Ecto neural progenitor cell (in vitro differentiated cells): ENCODE measurements around the gene TRIM38.
"Not testable (repeated sequence)": the region's sequence is repeated elsewhere in the genome, so short reads cannot be mapped to it uniquely, and the experiment has no call there.

ENCODE experiments used
- DNase-seq: peaks from one replicate; pipeline ENCODE4 v3.0.0-alpha.2; 2018; ENCODE audit warnings: low spot score

The TRIM38 gene

DNA sequence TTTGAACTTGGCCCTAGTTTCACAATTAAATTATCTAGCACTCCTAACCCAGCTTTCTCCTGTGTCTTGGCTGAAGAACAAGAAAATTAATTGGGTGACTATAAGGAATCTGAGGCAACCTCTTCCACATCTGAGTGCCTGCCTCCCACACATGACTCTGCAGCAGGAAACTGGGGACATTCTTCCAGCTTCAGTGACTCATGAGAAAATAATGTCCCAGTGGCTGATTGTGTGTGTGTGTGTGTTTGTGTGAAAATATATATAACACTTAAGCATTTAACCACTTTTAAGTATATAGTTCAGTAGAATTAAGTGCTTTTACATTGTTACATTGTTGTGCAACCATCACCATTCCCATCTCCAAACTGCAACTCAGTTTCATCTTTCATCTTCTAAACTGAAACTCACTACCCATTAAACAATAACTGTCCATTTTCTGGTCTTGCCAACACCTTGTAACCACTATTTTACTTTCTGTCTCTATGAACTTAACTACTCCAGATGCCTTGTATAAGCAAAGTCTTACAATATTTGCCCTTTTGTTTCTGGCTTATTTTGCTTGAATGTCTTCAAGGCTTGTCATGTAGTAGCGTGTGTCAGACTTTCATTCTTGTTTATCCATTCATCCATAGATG is 8.7 kb downstream of the TRIM38 start:
- peak; percentile 1 for DNase-seq

- no peak for DNase-seq
Measured at GRCh38 chr6:25972128-25972527, 9.5 kb downstream of the TRIM38 start.

DNA sequence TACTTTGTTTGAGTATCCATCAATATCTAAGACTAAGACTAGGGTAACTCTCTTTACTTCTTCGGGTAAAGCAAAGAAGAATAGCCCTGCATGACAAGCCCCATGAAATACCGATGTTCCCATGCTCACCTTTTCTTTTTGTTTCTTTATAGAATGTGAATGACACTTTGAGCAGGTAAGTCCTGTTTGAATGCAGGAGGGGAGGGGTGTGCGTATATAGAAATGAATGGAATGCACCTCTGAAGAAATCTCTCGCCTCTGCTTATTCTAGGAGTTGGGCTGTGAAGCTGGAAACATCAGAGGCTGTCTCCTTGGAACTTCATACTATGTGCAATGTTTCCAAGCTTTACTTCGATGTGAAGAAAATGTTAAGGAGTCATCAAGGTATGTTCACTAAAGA is 10.3 kb downstream of the TRIM38 start:
- DNase-seq, result no peak

DNA sequence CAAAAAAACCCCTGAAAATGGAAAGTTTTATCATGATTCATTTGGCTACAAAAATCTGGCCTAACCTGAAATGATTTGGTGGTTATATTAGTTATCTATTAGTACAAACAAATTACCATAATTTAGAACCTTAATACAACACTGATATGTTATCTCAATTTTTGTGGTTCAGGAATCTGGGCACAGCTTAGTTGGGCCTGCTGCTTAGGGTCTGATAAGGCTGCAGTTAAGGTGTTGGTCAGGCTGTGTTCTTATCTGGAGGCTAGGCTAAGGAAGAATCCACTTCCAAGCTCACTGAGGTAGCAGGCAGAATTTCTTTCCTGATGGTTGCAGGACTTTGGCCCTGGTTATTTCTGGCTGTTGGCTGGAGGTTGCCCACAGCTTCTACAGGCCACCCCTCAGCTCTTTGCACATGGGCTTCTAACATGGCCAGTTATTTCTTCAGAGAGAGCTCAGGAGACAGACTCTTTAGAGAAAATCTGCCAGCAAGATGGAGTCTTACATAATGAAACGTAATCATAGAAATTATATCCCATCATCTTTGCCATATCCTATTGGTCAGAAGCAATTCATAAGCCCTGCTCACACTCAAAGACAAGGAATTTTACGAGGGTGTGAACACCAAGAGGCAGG is 11.4 kb downstream of the TRIM38 start:
- no peak for DNase-seq

- DNase-seq, result no peak
Measured at GRCh38 chr6:25975923-25976560, 13.4 kb downstream of the TRIM38 start.

DNA sequence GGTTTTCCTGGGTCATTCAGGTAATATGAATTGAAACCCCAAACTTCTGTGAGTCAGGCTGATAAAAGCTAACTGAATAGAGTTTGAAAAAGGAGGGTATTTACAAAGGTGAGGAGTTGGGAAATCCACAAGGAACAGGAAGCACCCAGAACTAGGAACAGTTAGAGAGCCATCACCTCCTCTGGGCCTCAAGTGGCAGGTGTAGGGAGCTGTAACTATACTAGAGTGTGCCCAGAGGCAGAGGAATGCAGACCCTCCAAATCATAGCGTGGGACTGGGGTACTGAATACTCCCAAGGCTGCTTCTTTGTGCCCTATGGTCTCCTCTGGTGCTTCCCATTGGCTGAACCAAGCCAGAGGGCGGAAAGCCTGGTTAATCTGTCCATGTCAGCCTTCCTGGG is 18.3 kb downstream of the TRIM38 start:
- no peak for DNase-seq

DNA sequence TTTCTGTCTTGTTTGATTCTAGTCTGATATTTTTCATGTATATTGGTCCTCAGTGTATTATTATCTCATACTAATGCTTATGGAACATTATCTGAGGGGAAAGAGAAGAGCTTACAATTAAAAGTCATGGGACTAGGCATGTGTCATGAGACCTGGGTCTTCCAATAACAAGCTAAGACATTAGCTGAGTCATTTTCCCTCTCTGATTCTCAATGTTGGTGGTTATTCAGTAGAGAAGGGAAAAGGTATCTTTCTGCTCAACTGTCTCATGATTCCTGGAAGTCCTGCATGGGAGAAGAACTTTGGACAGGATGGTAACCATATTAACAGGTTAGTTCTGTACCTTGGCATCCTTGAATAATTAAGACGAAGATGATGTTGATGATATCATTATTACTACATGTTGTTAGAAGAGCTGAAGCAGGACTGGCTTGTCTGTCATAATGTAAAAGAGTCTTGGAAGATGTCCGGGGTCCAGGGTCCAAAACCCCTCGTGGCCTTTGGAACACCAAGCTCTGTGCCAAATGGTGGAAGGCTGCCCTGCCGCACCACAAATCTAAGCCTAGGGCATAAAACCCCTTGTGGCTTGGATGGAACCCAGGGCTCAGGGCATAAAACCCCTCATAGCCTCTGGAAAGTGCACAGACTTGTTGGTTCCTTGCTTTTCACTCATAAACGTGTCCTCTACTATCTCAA is 19.1 kb downstream of the TRIM38 start:
- no peak for DNase-seq

GRCh38 chr6:25984265-25984664 is 21.7 kb downstream of the TRIM38 start:
- DNase-seq, result no peak

DNA sequence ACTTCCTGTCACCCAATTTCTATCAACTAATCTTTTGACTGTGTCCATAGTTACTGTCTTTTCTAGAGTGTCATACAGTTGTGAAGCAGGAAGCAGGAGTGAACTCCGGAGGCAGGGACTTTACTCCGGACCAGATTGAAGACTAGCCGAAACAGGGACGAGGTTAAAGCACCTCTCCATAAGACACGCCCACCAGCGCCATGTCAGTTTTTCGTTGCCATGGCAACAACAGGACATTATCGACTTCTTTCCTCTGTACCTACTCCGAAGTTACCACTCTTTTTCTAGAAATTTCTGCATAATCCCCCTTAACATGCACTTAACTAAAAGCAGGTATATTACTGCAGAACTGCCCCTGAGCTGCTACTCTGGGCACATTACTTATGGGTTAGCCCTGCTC is 25.2 kb downstream of the TRIM38 start:
- no peak for DNase-seq

GRCh38 chr6:25990172-25990873 is 27.7 kb downstream of the TRIM38 start:
- DNase-seq, result no peak

GRCh38 chr6:25991785-25992412 is 29.3 kb downstream of the TRIM38 start:
- peak; percentile 75 for DNase-seq

GRCh38 chr6:25992413-25993340 is 30.1 kb downstream of the TRIM38 start:
- DNase-seq, result peak; percentile 96

- DNase-seq, result not testable (repeated sequence)
Measured at GRCh38 chr6:25993341-25993684, 30.7 kb downstream of the TRIM38 start.

- no peak for DNase-seq
Measured at GRCh38 chr6:25995507-25995906, 32.9 kb downstream of the TRIM38 start.

GRCh38 chr6:25997921-25998320 is 35.3 kb downstream of the TRIM38 start:
- no peak for DNase-seq

- no peak for DNase-seq
Measured at GRCh38 chr6:25998379-25998778, 35.8 kb downstream of the TRIM38 start.

DNA sequence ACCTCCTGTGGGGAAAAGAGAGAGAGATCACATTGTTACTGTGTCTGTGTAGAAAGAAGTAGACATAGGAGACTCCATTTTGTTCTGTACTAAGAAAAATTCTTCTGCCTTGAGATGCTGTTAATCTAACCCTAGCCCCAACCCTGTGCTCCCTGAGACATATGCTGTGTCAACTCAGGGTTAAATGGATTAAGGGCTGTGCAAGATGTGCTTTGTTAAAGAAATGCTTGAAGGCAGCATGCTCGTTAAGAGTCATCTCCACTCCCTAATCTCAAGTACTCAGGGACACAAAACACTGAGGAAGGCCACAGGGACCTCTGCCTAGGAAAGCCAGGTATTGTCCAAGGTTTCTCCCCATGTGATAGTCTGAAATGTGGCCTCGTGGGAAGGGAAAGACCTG is 36.6 kb downstream of the TRIM38 start:
- DNase-seq, result not testable (repeated sequence)

GRCh38 chr6:26000366-26001144 is 38.0 kb downstream of the TRIM38 start:
- DNase-seq, result no peak

GRCh38 chr6:26003102-26003694 is 40.6 kb downstream of the TRIM38 start:
- DNase-seq, result no peak
